ENCODE measurements around the gene NEAT1. TPM values are rescaled to one million over a fixed set of nuclear protein-coding genes. Genes with fewer than 3 reads are reported as not detected.
A peak's percentile ranks its signal among the peaks of the same experiment; 100 is the strongest.

NEAT1 gene
- total and polyA plus RNA-seq, 9 of the 15 experiments (the other 6 are each of a cell fraction or from before 2014, with no cell fraction given) = 20.1 to 389 (median 62.8) TPM

- TF ChIP-seq CREB3L1 (IDR thresholded peaks at IDR 0.05; ENCODE audit: borderline replicate concordance, low read depth) (peak; percentile 98), CREM (IDR thresholded peaks at IDR 0.05; ENCODE audit: low read depth) (peak; percentile 71), TAF15 (IDR thresholded peaks at IDR 0.05; ENCODE audit: low read depth, low read length) (no peak), ZKSCAN8 (CRISPR knock-in tag; IDR thresholded peaks at IDR 0.05) (no peak), ZBTB5 (IDR thresholded peaks at IDR 0.05) (no peak; the same call in 1 of the 2 replicates), SUPT5H (IDR thresholded peaks at IDR 0.05) (peak; percentile 94), POLR2AphosphoS5 (IDR thresholded peaks at IDR 0.05; ENCODE audit: control insufficient read depth, insufficient read depth, low read depth, low read length) (peak; percentile 90), ZBTB40 (IDR thresholded peaks at IDR 0.05) (peak; percentile 83), ZBTB40 (CRISPR knock-in tag; IDR thresholded peaks at IDR 0.05) (no peak), SNIP1 (IDR thresholded peaks at IDR 0.05; ENCODE audit: low read depth) (no peak)
Observed at GRCh38 chr11:65477149-65477965, 54.8 kb downstream of the NEAT1 start (continued).

Measured in K562 (cell line).